Brain microvascular endothelial cell (primary cell): Measurements from ENCODE around the gene GRM7.

Experiments used
- DNase-seq: peaks from one replicate; pipeline ENCODE4 v3.0.0-alpha.2; 2020
- H3K27ac ChIP-seq: fragments of 250-450 bp; sonication (Bioruptor Pico); 2 replicates; pipeline ENCODE4 v1.5.1; 2020; ENCODE audit warnings: mild to moderate bottlenecking, moderate library complexity
- H3K27me3 ChIP-seq: fragments of 250-450 bp; sonication (Bioruptor Pico); replicated peaks from 2 replicates; pipeline ENCODE4 v1.5.1; 2020; ENCODE audit warnings: mild to moderate bottlenecking
- H3K36me3 ChIP-seq: fragments of 250-450 bp; sonication (Bioruptor Pico); replicated peaks from 2 replicates; pipeline ENCODE4 v1.5.1; 2020; ENCODE audit warnings: mild to moderate bottlenecking
- H3K4me3 ChIP-seq: 2 replicates; pipeline ENCODE4 v1.5.1; 2011; ENCODE audit warnings: low read depth, mild to moderate bottlenecking, control low read depth, low read length, moderate library complexity
- in situ Hi-C: cut with HindIII; loops from 2 replicates; pipeline ENCODE4 v1.10.0; 2017; ENCODE audit warnings: low sequenced_read_pairs, low pct_ligation_motif_present
- TF ChIP-seq, protein P1 (sequence below): IDR thresholded peaks from 2 replicates; pipeline ENCODE4 v1.5.1; 2011; ENCODE audit warnings: low read depth, mild to moderate bottlenecking, moderate library complexity, low read length, control low read depth, inconsistent platforms; ENCODE audit errors: missing control alignments

The GRM7 gene

DNA sequence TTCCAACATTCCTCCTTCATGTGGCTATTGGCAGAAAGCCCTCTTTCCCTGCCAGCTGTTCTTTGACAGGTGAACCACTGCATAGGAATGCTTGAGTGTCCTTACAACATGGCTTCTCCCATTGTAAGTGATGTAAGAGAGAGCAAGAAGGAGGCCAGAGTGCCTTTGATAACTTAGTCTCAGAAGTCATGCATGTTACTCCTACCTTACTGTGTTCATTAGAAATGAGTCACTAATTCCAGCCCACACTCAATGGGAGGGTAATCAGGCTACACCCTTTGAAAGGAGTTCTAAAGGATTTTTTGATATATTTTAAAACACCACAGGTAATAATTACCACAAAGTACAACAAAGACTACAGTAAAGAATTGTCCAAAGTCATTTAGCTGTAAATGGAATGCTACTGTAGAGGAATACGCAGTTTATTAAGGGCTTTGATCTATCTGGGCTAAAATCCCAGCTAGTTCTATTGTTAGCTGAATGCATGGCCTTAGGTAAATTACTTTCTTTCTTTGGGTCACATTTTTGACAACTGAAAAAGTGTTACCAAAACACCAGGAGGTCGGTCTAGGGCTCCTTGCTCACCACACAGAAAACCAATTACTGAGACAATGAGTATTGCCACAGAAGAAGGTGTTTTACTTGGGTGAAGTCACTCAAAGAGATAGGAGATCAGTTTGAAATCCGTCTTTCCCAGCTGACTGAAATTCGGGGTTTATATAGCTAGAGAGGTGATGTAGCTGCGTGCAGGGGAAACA is 154.9 kb downstream of the GRM7 start:
- TF ChIP-seq, protein P1, sequence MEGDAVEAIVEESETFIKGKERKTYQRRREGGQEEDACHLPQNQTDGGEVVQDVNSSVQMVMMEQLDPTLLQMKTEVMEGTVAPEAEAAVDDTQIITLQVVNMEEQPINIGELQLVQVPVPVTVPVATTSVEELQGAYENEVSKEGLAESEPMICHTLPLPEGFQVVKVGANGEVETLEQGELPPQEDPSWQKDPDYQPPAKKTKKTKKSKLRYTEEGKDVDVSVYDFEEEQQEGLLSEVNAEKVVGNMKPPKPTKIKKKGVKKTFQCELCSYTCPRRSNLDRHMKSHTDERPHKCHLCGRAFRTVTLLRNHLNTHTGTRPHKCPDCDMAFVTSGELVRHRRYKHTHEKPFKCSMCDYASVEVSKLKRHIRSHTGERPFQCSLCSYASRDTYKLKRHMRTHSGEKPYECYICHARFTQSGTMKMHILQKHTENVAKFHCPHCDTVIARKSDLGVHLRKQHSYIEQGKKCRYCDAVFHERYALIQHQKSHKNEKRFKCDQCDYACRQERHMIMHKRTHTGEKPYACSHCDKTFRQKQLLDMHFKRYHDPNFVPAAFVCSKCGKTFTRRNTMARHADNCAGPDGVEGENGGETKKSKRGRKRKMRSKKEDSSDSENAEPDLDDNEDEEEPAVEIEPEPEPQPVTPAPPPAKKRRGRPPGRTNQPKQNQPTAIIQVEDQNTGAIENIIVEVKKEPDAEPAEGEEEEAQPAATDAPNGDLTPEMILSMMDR, result no peak
- in situ Hi-C loops, result no loop called here
- H3K27me3 ChIP-seq, result no peaks in the 10 kb centered on the region
- H3K36me3 ChIP-seq, result no peaks in the 10 kb centered on the region
- no peak overlapping the region for H3K4me3 ChIP-seq
- DNase-seq, result no peak
- no peak overlapping the region for H3K27ac ChIP-seq

DNA sequence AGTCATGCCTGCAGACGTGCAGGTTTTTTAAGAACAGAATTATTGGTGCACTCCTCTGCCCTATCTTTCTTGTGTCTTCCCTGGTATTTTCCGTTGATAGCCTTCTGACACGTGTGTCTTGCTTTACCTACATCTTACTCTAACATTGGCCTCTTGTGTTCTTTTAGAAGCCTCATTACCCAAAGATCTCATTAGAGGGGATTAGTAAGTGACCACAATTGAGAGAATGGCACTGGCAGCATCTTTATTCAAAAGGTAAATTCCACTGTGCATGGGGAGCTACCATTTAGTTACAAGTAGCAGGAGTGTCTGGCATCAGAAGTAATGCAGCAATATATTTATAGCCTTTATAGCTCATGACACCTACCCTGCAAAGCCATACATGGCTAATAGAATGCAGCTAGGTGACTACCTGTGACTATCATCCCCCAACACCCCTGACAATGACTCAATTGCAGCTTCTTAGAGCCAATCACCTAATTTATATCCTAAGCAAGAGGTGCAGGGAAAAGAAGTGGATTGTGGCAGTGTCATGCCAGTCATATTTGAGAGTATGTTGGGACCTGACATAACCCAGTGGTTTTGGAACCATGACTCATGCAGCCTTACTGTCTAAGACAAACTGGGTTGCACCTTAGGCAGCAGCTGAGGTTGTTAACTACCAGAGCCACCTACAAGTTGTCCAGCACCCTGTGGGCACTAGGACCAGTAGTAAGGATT is 164.8 kb downstream of the GRM7 start:
- no peak overlapping the region for H3K27ac ChIP-seq
- no peak overlapping the region for H3K4me3 ChIP-seq
- no peaks in the 10 kb centered on the region for H3K36me3 ChIP-seq
- in situ Hi-C loops, result no loop called here
- no peak for DNase-seq
- no peaks in the 10 kb centered on the region for H3K27me3 ChIP-seq
- TF ChIP-seq, protein P1, result no peak

DNA sequence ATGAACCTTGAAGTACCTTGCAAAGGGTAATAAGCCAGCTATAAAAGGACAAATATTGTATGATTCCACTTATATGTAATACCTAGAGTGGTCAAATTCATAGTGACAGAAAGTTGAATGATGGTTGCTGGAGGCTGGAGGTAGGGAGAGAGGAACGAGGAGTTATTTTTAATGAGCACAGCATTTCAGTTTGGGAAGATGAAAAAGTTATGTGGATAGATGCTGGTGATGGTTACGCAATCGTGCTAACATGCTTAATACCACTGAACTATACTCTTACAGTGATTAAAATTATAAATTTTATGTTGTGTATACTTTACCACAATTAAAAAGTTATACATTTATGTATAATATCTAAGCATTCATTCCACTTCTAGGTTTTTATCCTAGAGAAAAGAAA is 168.6 kb downstream of the GRM7 start:
- DNase-seq, result no peak
- TF ChIP-seq, protein P1, result no peak
- in situ Hi-C loops, result no loop called here
- Histone ChIP-seq H3K4me3 (no peak overlapping the region), H3K36me3 (no peaks in the 10 kb centered on the region), H3K27me3 (no peaks in the 10 kb centered on the region), H3K27ac (no peak overlapping the region)

DNA sequence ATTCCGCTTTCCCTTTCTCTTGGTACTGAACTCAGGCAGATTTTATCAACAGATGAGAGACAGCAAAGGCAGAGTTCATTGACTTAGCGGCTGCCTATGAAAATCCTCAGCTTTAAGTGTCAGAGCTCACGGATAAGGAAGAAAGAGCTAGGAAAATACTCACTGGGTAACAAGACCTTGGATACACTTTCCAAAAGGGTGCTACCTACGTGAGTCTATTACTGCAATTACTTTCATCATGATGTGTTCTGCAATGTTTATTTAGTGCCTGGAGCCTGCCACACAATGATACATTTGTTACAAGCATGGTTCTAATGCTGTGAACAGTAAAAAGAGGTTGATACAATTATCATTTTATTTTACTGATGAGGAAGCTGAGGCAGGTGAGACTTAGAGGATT is 177.5 kb downstream of the GRM7 start:
- in situ Hi-C loops, result no loop called here
- no peak overlapping the region for H3K27ac ChIP-seq
- DNase-seq, result no peak
- TF ChIP-seq, protein P1, result no peak
- no peak overlapping the region for H3K4me3 ChIP-seq
- no peaks in the 10 kb centered on the region for H3K36me3 ChIP-seq
- H3K27me3 ChIP-seq, result no peaks in the 10 kb centered on the region

DNA sequence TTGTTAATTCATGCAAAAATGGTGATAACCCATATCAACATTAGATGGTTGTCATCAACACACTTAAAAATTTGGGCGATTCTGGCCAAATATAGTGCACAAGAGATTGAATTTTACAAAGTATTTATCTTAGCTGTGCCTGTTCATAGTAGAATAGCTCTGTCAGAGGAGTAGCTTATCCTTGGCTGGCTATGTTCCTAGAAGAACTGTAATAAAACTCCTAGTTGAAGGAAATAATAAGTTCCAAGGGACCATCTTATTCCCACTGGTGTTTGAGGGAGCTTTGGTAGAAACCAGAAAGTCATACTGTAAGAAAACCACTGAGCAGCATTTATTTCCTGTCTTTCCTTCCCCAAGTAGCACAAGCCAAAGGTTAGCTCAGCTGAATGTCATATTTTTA is 201.8 kb downstream of the GRM7 start:
- Histone ChIP-seq H3K27me3 (no peaks in the 10 kb centered on the region), H3K27ac (no peak overlapping the region), H3K36me3 (no peaks in the 10 kb centered on the region), H3K4me3 (no peak overlapping the region)
- in situ Hi-C loops, result no loop called here
- TF ChIP-seq, protein P1, result no peak
- no peak for DNase-seq

DNA sequence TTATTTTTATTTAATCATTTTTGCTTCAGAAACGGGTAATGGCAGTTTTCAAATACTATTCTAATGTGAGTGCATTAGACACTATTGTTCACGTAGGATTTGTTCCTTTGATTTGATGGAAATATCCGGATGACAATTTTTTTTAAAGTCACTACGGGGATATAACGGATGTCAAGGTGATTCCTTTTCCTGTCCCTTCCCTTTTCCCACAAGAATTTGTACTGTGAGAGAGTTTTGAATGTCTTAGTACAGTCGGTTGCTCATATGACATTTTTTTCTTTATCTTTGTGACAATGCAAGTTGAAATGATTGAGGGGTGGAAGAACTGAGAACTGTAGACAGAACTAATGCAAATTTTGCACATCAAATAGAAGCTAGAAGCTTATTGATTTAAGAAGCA is 209.5 kb downstream of the GRM7 start:
- Histone ChIP-seq H3K36me3 (no peaks in the 10 kb centered on the region), H3K27ac (no peak overlapping the region), H3K4me3 (no peak overlapping the region), H3K27me3 (no peaks in the 10 kb centered on the region)
- in situ Hi-C loops, result no loop called here
- DNase-seq, result no peak
- TF ChIP-seq, protein P1, result no peak
